IPS-18c (cell line): Measurements from ENCODE around the gene RAMP1.

Source experiments
- H3K4me3 ChIP-seq: 2 replicates; pipeline ENCODE4 v1.7.0; 2013; ENCODE audit warnings: low read depth, mild to moderate bottlenecking, low read length, moderate library complexity; ENCODE audit not compliant: insufficient read depth
- H3K9me3 ChIP-seq: one replicate; pipeline ENCODE4 v1.6.1; 2013; ENCODE audit warnings: mild to moderate bottlenecking, low read length, moderate library complexity; ENCODE audit not compliant: control insufficient read depth, insufficient read depth

The RAMP1 gene

GRCh38 chr2:237872178-237872887 is 12.9 kb downstream of the RAMP1 start:
- Histone ChIP-seq H3K9me3 (no peaks in the 10 kb centered on the region), H3K4me3 (no peak overlapping the region)

GRCh38 chr2:237873421-237873831 is 14.0 kb downstream of the RAMP1 start:
- no peak overlapping the region for H3K4me3 ChIP-seq
- H3K9me3 ChIP-seq, result no peaks in the 10 kb centered on the region

DNA sequence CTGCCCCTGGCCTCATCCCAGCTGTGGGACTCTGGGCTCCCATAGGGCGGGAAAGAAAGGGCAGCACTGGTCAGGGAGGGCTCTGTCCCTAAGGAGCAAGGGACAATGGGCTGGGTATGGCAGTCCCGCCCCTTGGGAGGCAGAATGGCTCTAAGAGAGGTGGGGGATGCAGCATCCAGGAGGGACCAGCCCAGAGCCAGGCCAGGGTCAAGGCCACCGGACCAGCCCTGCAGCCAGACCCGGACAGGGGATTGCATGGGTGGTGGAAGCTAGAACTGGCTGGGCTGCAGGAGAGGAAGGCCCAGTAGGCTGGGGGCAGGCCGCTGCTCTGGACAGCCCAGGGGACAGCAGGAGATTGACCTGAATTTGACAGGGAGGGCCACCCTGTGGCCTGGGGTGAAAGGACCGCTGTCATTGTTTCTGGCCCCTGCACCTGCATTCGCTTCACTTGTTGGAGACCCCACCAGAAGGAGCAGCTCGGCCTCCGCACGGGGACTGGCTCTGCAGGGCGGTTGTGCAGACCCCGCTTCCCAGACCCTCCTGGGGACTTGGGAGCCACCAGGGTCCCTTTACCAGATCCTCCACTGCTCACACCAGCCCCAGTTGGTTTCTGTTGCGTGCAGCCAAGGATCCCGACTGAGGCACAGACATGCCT is 14.6 kb downstream of the RAMP1 start:
- Histone ChIP-seq H3K4me3 (no peak overlapping the region), H3K9me3 (no peaks in the 10 kb centered on the region)

GRCh38 chr2:237874585-237875161 is 15.2 kb downstream of the RAMP1 start:
- Histone ChIP-seq H3K4me3 (no peak overlapping the region), H3K9me3 (no peaks in the 10 kb centered on the region)

GRCh38 chr2:237875256-237876060 is 16.0 kb downstream of the RAMP1 start:
- H3K9me3 ChIP-seq, result no peaks in the 10 kb centered on the region
- no peak overlapping the region for H3K4me3 ChIP-seq

DNA sequence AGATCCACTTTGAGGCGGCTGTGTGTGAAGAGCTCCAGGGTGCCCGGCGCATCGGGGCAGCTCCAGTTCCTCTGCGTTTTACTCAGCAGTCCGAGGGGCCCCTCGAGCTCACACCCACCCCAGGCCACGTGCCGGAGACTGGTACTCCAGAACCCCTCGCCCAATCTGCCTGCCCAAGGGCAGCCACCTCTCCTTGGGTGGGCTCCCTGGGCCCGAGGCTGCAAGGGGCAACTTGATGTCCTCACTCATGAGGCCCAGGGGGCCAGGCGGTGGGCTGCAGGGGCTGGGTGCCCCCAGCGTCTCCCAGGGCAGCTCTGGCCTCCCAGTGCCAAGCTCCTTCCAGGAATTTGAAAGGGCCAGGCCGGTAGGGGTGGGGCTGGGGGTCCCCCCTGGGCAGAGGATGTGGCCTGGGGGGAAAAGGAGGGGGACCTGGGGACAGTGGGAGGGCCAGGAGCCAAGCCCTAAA is 16.7 kb downstream of the RAMP1 start:
- Histone ChIP-seq H3K4me3 (no peak overlapping the region), H3K9me3 (no peaks in the 10 kb centered on the region)

DNA sequence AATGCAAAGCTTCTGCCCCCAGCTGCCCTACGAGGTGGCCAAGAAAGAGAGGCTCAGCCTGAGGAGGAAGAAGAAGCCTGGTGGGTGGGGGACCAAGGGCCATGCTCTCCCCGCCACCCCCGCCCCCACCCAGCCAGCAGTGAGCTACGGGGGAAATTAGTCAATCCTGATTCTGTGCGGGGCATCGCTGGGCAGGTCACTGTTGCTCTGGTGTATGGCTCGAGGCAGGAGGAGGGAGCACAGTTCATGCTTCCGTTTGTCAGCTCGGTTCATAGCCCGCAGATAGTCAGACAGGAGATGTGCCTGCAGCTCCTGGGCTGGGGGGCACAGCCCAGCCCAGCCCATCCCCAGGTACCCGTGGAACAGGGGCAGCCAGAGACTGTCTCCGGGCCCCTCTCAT is 17.1 kb downstream of the RAMP1 start:
- H3K9me3 ChIP-seq, result no peaks in the 10 kb centered on the region

GRCh38 chr2:237876951-237877491 is 17.6 kb downstream of the RAMP1 start:
- H3K9me3 ChIP-seq, result no peaks in the 10 kb centered on the region
- H3K4me3 ChIP-seq, result no peak overlapping the region

More for the DNA sequence above, 17.1 kb downstream of the RAMP1 start:
- H3K4me3 ChIP-seq, result no peak overlapping the region

GRCh38 chr2:237877576-237878307 is 18.3 kb downstream of the RAMP1 start:
- no peaks in the 10 kb centered on the region for H3K9me3 ChIP-seq
- H3K4me3 ChIP-seq, result no peak overlapping the region

DNA sequence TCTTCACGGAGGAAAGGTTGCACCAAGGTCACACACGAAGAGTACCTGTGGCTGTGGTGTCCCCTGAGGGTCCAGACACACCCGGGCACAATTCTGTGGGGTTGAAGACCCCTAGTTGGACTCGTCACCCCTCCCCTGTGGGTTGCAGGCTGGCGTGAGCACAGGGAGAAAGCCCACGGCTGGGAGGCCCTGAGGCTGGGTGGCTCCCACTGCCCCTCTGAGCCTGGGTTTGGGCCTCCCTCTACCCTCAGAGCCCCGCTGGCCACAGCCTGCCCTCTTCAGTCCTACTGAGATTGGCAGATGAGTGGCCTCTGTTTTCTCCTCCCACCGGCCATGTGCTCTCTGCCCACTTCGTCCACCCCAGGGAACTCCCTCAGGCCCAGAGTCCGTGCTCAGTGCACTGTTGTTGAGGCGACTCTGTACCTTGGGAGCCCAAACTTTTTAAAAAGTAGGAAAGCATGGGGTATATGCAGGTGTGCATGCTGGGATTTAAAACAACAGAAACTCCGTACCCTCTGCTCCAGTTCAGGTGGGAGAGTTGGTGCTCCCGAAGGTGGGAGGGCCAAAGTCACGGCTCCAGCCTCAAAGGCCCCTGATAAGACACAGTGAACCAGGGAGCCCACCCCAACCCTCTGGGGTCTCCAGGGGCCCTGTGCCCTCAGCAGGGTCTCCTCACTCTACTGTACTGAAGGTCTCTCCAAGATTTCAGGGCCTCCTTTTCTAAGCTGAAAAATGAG is 19.1 kb downstream of the RAMP1 start:
- Histone ChIP-seq H3K4me3 (no peak overlapping the region), H3K9me3 (no peaks in the 10 kb centered on the region)

GRCh38 chr2:237879058-237879430 is 19.6 kb downstream of the RAMP1 start:
- H3K4me3 ChIP-seq, result no peak overlapping the region

DNA sequence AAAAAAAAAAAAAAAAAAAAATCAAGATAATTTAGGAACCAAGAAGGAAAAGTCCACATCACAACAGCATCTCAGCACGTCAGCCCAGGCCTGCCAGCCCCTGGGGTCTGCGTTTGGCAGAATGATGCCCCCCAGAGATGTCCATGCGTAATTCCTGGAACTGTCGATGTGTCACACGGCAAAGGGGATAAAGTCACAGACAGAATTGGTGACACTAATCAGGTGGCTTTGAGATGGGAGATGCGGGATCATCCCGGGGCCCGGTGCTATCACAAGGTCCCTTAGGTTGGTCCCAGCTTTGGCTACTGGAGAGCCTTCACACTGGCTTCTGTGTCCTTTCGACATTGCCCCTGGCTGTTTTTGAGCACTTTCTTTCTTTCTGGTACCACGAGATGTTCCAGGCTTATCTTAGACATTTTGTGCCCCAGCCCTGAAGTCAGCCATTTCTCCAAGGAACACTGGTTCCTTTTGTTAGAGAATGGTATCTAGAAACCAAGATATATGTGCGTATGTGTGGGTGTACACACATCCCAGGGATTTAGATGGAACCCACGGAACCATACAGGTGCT is 20.7 kb downstream of the RAMP1 start:
- H3K9me3 ChIP-seq, result no peaks in the 10 kb centered on the region
- no peak overlapping the region for H3K4me3 ChIP-seq

More at GRCh38 chr2:237879058-237879430, 19.6 kb downstream of the RAMP1 start:
- H3K9me3 ChIP-seq, result no peaks in the 10 kb centered on the region

DNA sequence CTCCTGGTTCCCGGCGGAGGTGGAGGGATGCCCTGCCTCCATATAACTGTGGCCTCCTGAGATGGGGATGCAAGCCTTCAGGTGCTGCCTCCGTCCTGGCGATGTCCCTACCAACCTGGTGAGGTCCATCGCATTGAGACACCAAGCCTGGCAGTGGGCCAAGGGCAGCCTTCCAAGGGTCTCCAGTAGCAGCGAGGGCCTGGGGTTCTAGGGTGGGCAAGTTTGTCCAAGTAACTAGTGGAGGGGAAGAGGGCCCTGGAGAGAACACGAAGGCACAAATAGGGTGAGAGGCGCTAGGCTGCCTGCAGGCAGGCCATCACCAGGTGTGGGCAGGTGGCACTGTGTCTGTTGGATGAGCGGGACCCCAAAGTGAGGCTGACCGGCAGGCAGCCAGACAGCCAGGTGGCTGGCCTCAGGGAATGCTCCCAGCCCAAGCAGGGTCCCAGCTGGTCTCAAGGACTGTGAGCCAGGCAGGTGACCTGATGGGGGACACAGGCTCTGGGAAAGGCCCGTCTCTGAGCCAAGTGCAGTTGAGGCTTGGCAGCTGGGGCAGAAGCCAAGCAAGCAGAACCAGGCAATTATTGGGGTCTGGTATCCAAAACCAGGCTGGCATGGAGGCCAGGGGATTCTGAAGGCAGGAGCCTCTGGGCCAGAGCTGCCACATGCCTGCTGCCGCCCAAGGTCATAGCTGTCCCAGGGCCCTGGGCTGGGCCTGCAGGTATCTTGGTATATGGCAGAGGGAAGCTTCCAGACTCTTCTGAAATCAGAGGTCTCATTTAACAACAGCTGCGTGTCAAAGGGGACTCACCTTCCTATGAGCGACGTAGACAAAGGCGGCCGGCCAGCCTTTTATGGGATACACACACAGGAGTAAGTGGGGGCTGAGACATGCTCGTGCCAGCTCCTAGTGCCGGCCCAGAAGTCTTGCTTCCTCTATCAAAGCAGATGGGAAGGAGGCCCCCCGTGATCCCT is 23.4 kb downstream of the RAMP1 start:
- H3K9me3 ChIP-seq, result no peaks in the 10 kb centered on the region
- H3K4me3 ChIP-seq, result no peak overlapping the region

GRCh38 chr2:237883951-237884446 is 24.6 kb downstream of the RAMP1 start:
- no peak overlapping the region for H3K4me3 ChIP-seq

GRCh38 chr2:237884681-237885080 is 25.3 kb downstream of the RAMP1 start:
- Histone ChIP-seq H3K4me3 (no peak overlapping the region), H3K9me3 (no peaks in the 10 kb centered on the region)

More at GRCh38 chr2:237883951-237884446, 24.6 kb downstream of the RAMP1 start:
- H3K9me3 ChIP-seq, result no peaks in the 10 kb centered on the region
